Measurements from ENCODE around the gene UBALD1.

DNA sequence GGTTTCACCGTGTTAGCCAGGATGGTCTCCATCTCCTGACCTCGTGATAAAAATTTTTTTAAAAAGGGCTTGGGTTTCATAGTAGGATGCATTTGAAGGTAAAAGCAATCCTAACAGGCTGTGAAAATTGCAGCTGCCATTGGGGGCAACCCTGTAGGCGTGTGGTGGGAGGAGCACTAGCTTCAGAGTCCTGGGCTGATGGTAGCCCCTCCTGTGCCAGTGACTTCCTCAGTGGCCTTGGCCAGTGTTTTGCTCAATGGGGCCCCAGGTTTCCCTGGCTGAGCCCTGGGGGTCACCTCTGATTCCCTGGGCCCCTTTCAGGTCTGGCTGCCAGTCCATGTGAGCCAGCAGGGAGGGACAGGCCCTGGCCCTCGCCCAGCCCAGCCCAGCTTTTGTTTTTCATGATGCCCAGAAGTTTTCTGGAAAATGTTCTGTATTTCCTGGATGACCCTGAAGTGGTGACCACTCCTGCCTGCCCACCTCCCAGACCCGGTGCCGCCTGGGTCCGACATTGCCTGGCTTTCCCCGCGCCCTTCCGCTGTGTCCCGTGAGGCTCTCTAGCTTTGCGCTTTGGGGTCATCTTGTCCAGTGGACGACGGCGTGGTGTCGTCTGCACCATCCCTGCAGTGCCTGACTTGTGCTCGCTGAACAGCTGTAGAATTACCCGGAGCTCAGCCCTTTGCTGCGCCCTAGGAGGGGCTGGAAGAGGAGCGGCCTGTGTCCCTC is 19.4 kb upstream of the UBALD1 start:
- TF ChIP-seq POLR2AphosphoS5 (IDR thresholded peaks at IDR 0.05; ENCODE audit: low read depth, low read length) (no peak), TAF1 (IDR thresholded peaks at IDR 0.05; ENCODE audit: low read depth, low read length) (no peak)

All from GM12891 (cell line).